Measurements from ENCODE around the gene PIR. TPM values are rescaled to one million over a fixed set of nuclear protein-coding genes. Genes with fewer than 3 reads are reported as not detected.
A peak's percentile ranks its signal among the peaks of the same experiment; 100 is the strongest.

Gene PIR
- total and polyA plus RNA-seq, 9 of the 15 experiments (the other 6 are each of a cell fraction or from before 2014, with no cell fraction given), result 7.5 to 29.8 (median 11.5) TPM

GRCh38 chrX:15493118-15493962 lies at the start of gene PIR (continued):
- TF ChIP-seq MBD1 (CRISPR knock-in tag; IDR thresholded peaks at IDR 0.05) (no peak), ZNF133 (CRISPR knock-in tag; IDR thresholded peaks at IDR 0.05) (no peak), ZNF766 (CRISPR knock-in tag; conservative IDR thresholded peaks at IDR 0.05) (no peak), EGR1 (conservative IDR thresholded peaks at IDR 0.05) (peak; percentile 42; the same call in 1 of the 2 replicates), ZNF277 (CRISPR knock-in tag; IDR thresholded peaks at IDR 0.05; ENCODE audit: borderline replicate concordance) (no peak), STAT6 (CRISPR knock-in tag; IDR thresholded peaks at IDR 0.05) (0 out of 2 replicates have a peak, but pooled peaks have one; percentile 36), ZBTB2 (IDR thresholded peaks at IDR 0.05) (no peak), EP300 (IDR thresholded peaks at IDR 0.05; ENCODE audit: low read length) (peak; percentile 51), ZNF146 (CRISPR knock-in tag; IDR thresholded peaks at IDR 0.05; ENCODE audit: unreplicated experiment) (no peak), LCOR (CRISPR knock-in tag; IDR thresholded peaks at IDR 0.05) (no peak), ERF (CRISPR knock-in tag; IDR thresholded peaks at IDR 0.05) (no peak), USF1 (CRISPR knock-in tag; IDR thresholded peaks at IDR 0.05) (no peak), ZNF24 (IDR thresholded peaks at IDR 0.05) (0 out of 2 replicates have a peak, but pooled peaks have one; percentile 44), FOXP4 (CRISPR knock-in tag; IDR thresholded peaks at IDR 0.05; ENCODE audit: borderline replicate concordance) (no peak)
